Measurements from ENCODE around the gene VGLL4.
A peak's percentile ranks its signal among the peaks of the same experiment; 100 is the strongest.
"Not testable (repeated sequence)": the region's sequence is repeated elsewhere in the genome, so short reads cannot be mapped to it uniquely, and the experiment has no call there.

Gene VGLL4, protein sequence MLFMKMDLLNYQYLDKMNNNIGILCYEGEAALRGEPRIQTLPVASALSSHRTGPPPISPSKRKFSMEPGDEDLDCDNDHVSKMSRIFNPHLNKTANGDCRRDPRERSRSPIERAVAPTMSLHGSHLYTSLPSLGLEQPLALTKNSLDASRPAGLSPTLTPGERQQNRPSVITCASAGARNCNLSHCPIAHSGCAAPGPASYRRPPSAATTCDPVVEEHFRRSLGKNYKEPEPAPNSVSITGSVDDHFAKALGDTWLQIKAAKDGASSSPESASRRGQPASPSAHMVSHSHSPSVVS

DNA sequence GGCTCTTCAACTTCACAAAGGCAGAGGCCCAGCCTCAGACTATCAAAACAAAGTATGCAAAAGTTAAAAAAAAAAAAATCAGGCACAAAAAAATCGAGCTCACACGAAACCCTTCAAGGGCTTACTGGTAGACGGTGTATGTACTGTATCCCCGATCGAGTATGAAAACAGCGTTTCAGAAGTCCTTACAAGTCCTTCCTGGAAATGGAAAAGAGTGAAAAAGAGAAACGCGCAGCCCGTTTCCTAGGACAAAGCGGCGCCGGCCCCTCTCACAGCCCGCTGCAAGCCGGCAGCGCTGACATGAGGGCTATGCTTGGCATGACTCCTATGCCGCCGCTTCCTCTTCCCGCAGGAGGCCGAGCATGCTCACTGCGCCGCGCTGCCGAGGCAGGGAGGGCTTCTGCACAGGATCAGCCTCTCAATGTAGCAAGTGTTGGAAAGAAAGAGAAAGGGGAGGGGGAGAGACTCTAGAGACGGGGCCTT, at the start of gene VGLL4:
Gene VGLL4 (minus strand): TSS at position 311 of the 483 bp plus-strand sequence. CDS start 397 bp downstream, outside the sequence.
- DNase-seq (ENCODE audit: low read depth): peak; percentile 12

DNA sequence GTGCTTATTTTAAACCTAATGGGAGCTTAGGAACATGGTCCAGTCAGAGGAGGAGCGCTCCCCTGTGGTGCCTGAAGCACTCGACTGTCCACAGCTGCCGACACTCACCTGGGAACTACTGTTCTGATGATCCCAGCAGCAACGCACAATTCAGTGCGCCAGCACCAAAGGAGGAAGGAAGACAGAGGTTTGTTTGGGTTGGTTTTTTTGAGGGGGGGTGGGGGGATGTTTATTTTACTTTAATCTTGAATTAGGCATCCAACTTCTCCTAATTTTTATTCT, 48.8 kb upstream of the VGLL4 start:
- DNase-seq (ENCODE audit: low read depth): no peak

DNA sequence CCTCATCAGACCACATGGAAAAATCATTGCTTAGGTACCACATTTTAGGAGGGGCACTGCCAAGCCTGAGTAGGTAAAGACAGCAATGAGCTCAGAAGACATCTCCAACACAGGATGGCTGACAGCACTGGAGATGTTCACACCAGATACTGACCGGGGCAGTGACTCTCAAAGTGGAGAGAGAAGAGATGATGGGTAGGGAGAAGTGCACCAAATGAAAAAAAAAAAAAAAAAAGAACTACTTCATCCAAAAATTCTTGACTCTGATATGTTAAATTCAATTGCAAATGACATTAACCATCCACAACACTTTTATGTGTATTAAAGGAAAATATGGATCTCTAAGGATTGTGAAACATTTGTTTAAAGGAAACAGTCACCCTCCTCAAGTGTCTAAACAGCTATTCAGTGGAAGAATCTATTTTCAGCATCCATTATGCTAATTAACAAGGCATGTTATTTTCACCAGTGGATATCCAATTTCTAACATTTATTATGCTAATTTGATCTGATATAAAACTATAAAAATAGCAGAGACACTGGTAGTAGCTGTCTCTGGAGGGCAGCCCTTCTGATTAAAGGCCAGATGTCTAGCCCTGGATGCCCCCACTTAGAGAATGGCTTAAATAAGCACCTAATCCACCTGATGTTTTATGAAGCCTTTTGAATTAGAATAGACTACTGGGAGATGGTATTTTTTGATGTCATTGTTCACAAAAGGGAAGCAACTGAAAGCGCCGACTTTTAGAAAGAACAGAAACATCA, 48.2 kb upstream of the VGLL4 start:
- DNase-seq (ENCODE audit: low read depth): no peak

DNA sequence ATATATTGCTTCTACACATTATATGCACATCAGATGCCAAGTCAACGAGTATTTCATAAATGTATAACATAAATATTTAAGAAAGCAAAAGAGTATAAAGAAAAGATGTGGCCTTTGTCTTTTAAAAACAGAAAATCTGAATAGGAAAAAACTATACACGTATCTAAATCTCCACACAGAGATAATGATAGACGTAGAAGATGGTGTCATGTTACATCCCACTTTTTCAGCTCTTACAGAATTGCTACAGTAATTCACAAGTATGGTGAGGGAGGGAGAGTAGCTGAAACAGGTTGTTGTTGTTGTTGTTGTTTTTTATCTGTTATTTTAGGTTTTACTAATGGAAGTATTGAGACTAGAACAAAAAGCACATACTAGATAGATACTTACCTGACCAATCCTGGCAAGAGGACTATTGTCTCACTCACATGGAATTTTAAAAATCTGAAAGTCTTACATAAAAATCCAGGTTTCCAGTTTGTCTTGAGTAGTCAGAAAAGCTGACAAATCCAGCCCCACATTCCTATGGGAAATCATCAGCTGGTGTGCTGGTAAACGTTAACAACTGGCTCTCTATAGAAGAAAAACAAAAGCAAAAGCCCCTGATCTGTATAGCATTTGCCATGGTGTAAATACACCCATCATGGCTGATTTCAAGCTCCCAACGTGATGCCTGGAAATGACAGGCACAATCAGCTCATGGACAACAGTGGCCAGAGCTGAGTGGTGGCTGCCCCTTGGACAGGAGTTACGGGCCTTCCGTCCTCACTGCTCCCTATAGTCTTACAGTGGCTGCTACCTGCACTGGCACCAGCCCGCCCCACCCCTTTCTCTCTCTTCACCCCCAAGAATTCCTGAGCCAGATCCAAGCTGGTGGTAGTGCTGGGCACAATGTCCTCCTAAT, 47.4 kb upstream of the VGLL4 start:
- DNase-seq (ENCODE audit: low read depth): no peak

DNA sequence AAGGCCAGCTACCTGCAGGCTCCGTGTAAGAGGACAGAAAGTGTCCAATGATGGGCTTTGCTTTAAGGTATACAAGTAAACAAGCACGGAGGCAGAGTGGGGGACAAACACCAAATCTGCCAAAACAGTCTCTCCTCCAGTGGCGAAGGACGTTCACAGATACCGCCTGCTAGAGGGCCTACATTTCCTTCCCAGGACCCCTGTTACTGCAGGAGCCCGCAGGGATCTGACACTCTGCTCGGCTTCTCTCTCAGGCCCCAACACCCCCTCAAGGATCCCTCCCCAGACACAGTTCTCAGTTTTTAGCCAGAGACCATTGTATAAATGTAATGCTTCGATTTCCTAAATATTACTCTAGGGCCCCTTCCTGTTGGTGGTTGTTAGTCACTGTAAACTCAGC, 46.0 kb upstream of the VGLL4 start:
- no peak for DNase-seq (ENCODE audit: low read depth)

DNA sequence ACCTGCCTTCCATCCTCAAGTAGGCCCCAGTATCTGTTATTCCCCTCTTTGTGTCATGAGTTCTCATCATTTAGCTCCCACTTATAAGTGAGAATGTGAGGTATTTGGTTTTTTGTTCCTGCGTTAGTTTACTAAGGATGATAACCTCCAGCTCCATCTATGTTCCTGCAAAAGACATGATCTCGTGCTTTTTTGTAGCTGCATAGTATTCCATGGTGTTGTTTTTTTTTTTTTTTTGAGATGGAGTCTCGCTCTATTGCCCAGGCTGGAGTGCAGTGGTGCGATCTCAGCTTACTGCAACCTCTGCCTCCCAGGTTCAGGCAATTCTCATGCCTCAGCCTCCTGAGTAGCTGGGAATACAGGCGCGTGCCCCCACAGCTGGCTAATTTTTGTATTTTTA, 41.3 kb upstream of the VGLL4 start:
- DNase-seq (ENCODE audit: low read depth): not testable (repeated sequence)

DNA sequence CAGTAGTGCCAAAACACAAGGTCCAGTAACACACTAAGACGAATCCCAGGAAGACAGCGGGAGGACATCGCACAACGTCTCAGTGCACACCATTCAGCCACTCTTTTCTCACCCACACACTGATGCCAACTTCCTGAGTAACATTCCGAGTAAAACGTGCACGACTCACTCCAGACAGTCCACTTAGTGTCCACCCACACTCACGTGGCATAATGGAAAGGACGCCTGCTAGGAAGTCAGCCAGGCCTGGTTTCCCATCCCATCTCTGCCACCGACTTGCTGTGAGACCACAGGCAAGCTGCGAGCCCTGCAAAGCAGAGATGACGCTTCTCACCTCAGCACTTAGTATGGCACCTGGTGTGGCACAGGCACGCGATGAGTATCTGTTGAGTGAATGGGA, 36.8 kb upstream of the VGLL4 start:
- DNase-seq (ENCODE audit: low read depth): no peak

DNA sequence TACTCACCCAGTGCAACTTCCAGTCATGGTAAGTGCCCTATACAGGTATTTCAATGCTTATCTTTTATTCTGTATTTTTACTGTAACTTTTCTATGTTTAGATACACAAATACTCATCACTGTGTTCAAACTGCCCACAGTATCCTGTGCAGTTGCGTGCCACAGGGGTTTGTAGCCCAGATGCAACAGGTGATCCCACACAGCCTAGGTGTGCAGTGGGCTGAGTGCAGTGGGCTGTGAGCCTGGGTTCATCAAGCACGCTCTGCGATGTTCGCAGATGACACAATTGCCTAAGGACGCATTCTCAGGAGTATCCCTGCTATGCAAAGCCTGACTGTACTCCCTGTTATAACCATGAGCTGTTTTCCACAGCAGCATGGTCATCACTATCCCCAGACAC, 36.2 kb upstream of the VGLL4 start:
- no peak for DNase-seq (ENCODE audit: low read depth)

DNA sequence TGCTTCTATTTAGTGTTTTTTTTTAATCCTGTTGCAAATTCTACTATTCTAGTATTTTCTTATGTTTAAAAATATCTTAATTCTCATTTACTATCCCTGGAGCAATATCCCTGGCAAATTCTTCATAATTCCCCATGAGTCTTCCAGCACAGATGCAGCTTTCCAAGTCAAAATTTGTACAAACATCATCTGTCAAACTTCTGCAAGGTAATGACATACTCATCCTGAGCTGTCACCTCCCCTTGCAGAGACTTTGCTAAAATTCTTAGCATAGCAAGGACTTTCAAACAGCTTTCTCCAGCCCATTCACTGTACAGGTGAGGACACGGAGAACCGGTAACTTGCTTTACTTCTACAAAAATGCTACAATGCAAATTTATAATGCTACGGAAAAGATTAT, 28.6 kb upstream of the VGLL4 start:
- DNase-seq (ENCODE audit: low read depth): no peak

DNA sequence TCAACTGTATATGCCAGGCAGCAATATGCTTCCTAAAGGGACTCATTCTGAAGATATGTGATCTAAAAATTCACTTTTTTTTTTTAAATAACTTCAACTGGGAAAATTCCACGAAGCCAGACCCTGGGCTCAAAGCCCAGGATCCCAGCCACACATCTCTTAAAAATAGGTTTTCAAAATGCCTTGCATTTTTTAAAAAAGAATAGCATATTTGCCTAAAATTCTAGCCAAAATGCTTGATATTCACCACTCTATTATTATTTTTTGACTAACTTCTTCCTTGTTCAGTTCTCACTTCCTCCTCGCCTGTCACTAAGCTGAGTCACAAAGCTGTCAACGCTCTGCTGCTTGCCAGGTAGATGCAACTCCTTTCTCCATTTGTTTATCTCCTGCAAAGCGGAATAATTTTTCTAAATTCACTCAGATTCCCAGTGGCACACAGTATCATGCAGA, 28.0 kb upstream of the VGLL4 start:
- no peak for DNase-seq (ENCODE audit: low read depth)

DNA sequence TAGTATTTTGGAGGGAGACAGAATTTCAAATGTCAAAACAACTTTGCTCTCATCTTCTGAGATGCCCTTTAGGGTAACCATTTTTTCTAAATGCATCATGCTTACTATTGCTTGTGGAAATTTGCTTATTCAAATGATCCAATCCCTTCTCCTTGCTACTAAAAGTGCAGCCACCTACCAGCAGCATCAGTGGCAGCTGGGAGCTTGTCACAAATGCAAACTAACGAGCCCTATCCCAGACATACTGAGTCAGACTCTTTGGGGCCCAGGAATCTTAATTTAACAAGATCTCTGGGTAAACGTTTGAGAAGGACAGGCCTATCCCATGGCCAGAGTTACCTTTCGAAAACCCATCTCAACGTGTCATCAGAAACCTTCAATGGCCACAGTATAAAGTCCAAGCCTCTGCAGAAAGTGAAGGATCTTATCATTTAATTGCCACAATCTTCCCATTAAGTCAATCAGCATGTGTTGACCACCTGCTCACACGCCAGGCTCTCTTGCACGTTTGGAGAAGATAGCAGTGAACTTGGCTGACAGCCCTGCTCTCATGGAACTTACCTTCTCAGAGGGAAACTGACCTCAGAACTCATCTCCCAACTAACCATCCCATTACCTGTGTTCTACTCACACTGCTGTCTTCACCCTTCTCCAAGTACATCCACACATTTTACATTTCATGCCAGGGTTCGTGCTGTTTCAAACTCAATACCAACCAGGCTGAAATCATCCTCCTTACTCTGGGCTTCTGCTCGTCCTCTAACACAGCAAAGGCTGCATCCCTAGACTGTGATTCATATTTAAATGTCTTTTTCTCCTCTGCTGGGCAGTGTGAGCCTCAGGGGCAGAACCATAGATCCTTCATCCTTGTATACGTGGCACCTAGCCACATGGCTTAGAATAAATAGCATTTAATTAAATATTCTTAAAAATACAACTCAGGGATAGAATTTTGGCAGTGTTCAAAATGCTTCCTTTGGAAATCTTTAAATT, 24.8 kb upstream of the VGLL4 start:
- DNase-seq (ENCODE audit: low read depth): no peak

DNA sequence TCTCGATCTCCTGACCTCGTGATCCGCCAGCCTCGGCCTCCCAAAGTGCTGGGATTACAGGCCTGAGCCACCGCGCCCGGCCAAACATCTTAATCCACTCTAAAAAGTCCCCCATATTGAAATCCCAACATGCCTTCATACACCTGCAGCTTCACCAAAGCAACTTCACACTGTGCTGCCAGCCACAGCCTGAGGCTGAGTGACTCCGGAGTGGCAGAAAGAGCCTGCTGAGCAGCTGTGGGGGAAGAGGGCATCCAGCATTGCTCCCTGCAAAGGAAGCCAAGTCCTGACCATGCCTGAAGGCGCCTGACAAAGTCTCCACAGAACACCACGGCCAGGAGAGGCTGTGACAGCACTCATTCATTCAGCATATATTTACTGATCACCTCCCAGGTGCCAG, 21.6 kb upstream of the VGLL4 start:
- no peak for DNase-seq (ENCODE audit: low read depth)

DNA sequence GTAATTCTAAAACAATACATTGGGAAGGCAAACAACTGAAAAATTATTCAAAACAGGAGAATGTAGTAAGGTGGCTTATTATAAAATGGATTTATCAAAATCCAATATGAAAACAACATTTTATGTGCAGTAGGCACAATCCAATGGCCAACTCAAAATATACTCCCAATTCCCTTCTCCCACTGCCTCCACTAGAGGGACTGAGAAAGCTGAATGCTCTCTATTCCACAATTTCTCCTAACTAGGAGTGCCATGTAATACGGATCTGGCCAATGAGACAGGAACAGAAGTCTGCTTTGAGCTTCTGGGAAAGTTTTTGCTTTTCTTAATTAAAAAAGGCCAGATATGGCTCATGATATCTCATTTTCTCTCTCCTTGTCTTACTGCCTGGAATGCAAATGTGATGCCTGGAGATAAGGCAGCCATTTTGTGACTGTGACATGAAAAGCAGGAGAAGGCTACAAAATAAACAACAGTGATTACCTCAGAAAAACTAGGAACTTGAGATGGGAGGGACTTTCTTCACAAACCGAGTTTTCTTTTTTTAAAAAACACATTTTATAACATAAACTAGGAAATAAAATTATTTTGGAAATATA, 18.8 kb upstream of the VGLL4 start:
- DNase-seq (ENCODE audit: low read depth): no peak

DNA sequence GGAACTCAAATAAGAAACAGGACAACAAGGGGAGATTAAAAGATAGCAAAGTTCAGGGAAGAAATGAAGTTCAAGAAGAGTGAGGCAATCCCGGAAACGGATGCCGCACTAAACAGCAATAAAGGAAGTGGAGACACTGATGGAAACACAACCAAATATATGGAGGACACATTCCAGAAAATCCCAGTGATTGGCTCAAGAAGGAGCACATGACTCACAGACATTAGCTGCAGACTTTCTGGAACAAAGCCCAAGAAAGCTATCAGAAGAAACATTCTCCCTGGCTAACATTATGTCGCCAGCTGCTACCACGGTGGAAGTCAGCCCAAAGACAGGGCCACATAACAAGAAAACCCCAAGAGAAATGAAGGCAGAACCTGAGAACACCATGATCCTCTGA, 18.1 kb upstream of the VGLL4 start:
- DNase-seq (ENCODE audit: low read depth): no peak

DNA sequence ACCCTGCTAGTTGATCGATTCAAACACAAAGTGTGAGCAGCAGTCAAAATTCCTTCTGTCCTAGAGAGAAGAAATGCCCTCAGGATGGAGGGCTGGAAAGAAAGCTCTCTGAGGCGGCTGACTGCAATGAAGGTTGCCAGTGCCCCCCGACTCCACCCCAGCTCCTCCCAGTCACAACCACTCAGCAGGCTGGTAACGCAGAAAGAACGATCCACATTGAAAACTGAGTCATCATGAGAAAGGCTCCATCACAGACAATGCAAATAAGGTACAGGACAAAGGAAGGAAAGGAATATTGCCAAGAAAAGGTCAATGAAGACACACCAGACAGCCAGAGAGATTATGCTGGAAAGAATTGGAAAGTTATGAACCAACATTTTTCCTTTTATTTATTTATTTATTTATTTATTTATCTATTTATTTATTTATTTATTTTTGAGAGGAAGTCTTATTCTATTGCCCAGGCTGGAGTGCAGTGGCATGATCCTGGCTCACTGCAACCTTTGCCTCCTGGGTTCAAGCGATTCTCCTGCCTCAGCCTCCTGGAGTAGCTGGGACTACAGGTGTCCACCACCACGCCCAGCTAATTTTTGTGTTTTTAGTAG, 17.4 kb upstream of the VGLL4 start:
- no peak for DNase-seq (ENCODE audit: low read depth)

DNA sequence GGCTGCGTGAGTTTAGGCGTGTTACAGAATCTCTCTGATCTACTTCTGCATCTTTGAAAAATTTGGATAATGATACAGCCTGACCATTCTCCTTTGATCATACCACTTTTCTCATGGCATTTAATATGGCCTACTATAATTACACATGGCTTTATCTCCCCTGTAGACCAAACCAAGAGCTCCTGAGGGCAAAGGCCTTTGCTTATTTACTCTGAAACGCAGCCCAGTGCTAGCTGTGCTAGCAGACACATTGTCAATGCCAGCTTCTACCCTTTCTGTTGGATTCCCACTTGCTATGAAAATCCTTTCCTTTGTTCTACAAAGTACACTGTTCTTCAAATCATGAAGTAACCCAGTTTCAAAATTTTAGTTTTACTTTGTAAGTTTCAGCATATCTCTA, 16.5 kb upstream of the VGLL4 start:
- DNase-seq (ENCODE audit: low read depth): no peak

DNA sequence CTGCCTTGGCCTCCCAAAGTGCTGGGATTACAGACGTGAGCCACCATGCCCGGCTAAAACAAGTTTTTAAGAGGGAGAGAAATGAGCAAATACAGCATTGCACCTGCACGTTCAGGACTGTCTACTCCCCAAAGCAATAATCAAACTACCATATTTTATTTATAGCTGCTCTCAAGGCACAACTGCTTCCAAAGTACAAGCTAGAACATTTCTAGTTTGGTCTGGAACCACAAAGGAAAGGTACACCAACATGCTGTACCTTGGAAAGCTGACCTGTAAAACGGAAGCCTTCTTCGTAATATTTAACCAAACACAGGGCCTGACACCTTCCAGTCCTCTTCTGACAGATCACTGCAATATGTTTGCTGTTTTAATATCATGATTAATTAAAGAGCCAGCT, 14.5 kb upstream of the VGLL4 start:
- DNase-seq (ENCODE audit: low read depth): no peak

DNA sequence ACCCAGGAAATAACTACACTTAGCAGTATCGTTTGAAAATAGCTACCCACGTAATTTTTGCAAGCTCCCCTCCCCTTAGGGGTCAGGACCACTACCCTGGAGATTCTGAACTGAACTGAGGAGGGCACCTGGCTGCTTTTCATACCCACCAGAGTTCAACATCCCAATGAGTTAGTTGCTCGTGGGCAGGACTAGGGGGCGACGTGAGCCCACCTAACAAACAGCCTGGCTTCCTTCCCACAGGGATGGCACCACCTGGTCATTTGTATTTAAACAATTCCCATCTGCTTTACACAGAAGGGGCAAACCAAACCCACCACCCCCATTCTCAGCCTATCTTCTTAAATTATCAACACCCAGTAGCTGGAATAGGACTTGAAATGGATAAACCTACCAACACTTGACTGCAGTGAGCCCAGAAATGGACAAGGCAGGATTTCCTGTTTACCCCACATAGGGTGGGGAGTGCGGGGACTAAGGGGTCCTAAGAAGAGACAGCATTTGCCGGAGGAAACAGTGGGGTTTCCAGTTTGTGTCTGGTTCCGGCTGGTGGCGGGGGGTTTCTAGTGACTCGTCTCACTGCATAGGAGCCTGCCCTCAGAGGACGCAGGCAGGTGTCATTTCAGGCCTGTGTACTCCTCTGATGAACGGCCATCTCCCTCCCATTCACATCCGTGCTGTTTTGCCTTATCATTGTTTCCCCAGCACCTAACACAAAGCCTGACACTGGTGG, 11.6 kb upstream of the VGLL4 start:
- no peak for DNase-seq (ENCODE audit: low read depth)

DNA sequence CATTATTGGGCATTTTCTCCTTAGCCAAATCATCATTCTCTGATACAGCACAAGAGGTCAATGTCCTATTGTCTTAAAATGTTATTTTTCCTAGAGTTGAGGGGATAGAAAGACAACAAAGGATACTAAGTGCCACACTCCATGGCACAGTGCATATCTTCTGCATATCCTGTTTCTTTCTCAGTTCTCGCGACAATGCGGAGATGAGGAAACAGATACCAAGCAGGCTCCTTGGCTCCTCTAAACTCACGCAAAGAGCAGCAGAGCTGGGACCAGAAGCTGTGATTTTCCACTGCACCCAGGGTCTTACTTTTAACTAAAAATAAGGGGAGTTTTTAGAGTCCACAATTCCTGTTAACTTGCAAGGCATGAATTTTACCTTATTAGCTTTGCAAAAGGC, 10.5 kb upstream of the VGLL4 start:
- DNase-seq (ENCODE audit: low read depth): no peak

All from T-helper 22 cell (primary cell).